ENCODE measurements around the gene FBP1.
A peak's percentile ranks its signal among the peaks of the same experiment; 100 is the strongest.
"Not testable (repeated sequence)": the region's sequence is repeated elsewhere in the genome, so short reads cannot be mapped to it uniquely, and the experiment has no call there.

The FBP1 gene

DNA sequence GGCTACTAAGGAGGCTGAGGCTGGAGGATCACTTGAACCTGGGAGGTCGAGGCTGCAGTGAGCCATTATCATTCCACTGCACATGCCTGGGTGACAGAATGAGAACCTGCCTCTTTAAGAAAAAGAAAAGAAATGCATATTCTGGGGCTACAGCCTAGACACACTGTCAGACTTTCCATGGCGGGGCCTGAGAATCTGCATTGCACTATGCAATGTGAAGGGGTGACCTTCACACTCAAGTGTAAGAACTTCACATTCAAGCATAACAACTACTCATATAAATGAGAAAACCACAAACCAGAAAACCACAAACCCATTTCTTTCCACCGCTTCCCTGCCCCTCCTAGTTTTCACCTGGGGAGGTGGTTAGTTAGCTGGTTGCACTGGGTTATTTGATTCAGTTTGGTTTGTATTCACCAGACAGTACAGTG is 27.7 kb downstream of the FBP1 start:
- peak; percentile 1 for DNase-seq

DNA sequence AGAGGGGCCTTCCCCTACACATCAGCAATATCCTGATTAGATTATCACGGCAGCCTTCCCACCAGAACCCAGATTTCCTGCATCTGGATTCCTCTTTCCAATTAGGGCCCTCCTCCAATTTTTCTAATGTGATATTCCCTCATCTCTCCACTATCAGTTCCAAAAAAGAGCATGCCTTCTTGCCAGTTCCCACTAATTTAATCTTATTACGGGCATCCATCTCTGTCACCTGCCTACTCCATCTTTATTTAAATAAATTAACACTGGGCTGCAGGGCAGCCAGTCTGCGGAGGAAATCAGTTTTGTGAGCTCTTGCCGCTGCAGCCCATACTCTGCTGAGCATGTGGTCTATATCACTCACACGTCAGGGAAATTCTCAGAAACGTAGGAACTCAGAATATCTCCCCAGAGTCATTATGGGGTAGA is 29.1 kb downstream of the FBP1 start:
- DNase-seq = no peak

DNA sequence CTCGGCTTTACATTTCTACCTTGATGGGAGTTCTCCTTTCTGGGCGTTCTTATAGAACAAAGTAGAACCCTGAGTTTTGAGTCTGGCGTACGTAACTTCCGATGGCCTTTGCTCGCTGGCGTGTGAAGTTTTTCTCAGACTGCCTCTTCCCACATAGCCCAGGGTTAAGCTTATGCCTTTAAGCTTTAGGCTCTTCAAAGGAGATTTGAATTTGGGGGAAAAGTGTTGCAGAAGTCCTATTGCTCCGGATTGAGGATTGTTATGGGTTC is 32.0 kb downstream of the FBP1 start:
- DNase-seq = no peak

DNA sequence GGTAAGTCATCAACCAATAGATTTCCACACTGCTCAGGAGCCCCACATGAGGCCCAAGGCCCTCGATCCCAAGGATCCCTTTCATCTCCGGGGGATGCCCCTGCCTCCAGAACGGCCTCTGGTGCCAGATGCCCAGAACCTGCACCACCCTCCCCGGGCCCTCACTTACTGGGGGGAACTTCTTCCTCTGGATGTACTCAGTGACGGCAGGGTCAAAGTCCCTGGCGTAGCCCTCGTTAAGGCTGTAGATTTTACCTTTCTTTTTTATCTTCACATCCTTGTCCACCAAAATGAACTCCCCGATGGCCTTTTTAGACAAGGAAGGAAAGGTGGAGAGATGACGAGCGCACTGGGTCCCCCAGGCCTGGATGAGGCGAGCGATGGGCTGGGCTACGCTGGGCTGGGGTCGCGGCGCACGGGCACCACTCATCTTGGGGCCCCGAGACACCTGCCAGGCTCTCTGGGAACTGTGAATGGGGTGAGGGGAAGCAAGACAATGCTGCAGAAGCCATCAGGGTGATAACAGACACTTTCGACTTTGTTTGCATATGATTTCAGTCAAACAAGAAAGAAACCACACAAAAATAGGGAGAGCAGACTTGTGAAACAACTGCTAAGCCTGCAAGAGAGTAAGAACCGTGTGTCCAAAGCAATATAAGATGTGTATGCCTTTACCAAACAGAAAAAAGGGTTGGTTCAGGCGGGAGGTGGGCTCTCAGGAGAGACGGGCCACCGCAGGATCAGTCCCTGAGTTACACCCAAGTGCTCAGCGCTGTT is 32.5 kb downstream of the FBP1 start:
- no peak for DNase-seq

DNA sequence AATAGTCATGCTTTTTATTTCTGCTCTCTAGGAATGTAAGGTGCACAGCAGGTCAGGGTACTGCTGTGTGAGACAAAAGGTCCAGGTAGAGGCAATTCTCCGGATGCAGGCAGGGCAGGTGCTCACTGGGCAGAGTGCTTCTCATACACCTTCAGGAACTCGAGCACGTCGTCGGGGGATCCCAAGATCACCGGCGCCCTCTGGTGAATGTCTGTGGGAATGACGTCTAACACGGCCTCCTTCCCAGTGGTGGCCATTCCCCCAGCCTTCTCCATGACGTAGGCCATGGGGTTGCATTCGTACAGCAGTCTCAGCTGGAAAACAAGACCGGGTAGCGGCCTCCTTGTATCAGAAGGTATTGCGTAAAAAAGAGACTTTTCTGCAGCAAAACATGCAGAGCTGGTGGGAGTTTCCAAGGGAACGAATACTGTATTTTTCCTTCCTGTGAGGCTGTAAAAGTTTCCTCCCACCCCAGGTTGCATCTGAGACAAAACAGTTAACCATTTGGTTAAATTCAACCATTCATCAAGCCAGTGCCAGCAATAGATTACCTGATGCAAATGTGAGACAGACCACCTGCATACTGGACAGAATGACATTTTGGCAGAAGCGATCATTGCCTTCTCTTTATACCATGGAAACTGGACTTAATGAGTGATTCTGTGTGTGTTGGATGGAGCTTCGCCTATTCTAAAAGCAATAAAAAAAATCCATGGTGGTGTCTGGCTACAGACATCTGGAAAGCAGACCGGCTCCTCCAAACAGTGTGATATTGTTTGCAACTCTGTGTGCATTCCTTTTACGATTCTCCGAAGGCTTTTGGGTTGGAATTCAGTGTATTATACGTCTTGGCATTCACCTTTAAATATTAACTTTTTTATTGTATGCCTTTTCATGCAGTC is 35.8 kb downstream of the FBP1 start:
- DNase-seq = peak; percentile 63

DNA sequence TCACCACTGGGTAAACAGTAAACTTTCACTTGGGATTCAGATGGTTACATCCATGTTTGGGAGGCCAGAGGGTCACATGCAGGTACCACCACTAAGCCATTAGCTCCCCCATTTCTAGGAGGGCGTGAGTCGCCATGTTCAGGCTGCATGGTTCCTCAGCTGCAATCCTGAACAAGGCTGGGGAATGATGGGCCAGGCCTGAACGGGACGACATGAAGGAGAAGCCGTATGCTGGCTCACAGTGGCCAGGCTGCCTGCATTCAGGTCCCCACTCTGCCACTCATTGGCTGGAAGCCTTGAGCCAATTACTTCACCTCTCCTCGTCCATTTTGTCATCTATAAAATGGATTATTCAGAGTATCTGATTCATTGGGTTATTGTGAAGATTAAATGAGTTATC is 36.7 kb downstream of the FBP1 start:
- no peak for DNase-seq

DNA sequence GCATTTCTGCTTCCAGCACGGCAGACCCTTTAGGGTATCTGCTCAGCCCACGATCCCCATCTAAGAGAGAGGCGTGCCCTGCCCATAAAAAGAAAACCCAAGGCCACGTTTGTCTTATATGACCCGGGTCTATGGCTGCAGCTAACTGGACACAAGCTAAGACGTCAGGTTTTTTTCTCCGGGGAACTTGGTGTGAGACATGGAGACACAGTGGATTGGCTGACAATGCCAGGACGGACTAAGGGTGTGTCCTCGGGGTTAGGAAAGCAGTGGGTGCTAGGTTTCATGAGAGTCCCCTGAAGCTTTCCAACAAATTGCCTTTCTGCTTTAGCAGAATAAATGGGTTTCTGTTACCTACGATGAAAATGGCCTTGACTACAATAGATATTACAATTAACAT is 38.6 kb downstream of the FBP1 start:
- no peak for DNase-seq

DNA sequence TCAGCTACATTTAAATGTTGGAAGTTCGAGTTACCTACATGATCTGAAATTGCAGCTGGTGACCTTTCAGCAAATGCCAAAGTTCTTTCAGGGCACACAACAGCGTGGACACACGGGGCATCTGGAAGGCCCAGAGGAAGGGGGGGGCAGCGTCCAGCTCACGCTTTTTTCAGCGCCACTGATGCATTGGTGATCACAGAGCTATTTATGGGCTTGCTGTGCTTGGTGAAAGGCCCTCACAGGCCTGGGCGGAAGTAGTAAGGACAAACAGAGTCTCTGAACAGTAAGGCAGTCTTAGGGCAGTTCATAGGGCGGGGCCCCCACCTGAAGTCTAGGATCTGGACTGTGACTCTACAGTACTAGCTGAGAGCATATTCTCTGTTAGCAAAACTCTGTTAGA is 39.1 kb downstream of the FBP1 start:
- no peak for DNase-seq

DNA sequence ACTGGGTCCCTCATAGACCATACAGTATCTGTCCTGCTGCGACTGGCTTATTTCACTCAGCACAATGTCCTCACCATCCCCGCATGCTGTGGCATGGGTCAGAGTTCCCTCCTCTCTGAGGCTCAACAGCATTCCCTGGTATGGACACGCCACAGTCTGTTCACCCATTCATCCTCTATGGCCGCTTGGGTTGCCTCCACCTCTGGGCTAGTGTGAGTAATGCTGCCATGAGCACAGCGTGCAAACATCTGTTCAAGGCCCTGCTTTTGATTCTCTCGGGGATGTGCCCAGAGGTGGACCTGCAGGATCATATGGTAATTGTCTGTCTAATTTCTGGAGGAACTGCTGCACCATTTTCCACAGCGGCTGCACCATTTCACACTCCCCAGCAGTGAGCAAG is 40.2 kb downstream of the FBP1 start:
- no peak for DNase-seq

DNA sequence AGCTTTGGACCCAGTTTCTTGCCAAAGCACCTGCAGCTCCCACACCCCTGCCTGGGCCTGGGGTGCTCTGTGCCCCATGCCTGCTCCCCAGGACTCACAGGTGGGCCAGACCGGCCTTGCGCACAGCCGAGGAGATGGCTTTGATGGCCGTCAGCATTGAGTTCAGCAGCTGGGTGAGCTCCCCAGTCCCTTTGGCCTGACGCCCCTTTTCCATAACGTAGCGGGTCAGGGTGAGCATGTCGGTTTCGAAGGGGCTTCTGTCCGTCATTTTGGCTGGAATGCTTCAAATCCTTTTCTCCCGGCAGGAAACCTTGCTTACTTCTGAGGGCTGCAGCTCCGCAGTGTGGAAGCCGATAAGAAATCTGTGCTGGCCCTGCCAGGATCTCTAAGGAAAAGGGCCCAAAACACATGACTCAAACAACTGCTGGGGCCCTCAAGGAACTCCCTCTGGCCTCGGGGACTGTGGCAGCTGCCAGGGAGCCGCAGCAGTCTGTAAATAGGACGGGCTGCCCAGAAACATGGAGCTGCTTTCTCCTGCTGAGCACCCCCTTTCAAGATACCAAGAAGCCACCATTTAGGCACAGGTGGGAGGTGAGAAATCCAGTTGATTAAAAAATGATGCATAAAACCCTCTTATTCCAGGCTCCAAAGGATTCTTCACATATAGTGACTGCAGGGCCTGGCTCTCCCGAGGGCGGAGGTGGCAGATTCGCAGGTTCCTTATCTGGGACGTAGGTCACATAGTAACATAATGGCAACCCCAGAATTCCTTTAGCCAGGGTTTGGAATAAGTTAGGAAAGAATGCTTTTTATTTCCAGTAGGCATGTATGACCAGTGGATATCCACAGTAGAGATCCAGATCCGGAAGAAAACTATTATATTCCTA is 45.6 kb downstream of the FBP1 start, which contains the start of gene FBP2:
Gene FBP2 (minus strand): TSS at position 366 of the 887 bp plus-strand sequence. CDS start 98 bp downstream, at position 268.
- DNase-seq = no peak

DNA sequence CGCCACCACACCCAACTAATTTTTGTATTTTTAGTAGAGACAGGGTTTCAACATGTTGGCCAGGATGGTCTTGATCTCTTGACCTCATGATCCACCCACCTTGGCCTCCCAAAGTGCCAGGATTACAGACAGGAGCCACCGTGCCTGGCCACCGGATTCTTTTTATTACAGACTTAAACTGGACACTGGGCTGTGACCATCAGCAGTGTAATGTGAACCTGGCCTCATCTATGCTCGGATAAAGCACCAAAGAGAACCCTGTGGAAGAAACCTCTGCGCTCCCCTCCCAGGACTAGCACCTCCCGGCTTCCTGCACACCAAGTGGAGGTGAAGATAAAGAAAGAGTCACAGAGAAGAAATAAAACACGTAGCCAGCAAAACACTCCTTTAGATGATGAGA is 46.6 kb downstream of the FBP1 start:
- not testable (repeated sequence) for DNase-seq

DNA sequence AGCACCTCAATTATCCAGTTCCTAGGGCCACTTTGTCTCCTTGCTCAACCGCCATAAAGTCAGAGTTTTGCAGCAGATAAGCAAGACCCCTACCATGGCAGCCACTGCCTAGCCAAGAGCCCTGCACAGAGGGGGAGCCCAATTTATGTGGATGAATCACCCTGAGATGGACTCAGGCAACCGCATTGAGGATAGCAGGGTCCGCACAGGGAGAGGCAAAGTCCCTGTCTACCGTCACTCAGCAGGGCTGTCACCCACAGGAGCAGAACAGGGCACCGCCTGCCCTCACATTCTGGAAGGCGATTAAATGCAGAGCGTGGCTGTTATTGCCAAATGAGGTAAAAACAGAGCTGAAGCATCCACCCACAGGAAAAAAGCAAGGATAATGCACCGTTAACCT is 47.4 kb downstream of the FBP1 start:
- DNase-seq = no peak

DNA sequence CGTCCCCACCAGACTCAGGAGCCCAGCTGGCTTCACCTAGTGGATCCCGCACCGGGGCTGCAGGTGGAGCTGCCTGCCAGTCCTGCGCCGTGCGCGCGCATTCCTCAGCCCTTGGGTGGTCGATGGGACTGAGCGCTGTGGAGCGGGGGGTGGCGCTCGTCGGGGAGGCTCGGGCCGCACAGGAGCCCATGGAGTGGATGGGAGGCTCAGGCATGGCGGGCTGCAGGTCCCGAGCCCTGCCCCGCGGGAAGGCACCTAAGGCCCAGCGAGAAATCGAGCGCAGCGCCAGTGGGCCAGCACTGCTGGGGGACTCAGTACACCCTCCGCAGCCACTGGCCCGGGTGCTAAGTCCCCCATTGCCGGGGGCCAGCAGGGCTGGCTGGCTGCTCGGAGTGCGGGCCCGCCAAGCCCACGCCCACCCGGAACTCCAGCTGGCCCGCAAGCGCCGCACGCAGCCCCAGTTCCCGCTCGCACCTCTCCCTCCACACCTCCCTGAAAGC is 48.2 kb downstream of the FBP1 start:
- DNase-seq = not testable (repeated sequence)

DNA sequence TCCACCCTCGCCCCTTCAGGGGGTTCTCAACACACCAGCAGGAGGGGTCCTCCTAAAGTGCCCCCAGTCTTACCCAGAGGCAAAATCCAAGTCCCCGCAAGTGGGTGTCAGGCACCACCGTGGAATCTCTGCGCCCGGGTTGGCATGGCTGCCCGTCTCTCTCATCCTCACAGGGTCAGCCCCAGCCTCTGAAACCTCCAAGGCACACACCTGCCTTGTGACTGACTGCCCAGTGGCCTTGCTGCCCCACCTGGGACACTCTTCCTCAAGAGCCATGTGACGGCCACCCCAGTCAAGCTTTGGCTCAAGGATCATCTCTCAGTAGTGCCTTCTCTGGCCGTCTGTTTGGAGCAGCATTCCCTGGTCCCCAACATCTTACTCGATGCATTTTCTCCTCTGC is 50.6 kb downstream of the FBP1 start:
- DNase-seq = no peak

DNA sequence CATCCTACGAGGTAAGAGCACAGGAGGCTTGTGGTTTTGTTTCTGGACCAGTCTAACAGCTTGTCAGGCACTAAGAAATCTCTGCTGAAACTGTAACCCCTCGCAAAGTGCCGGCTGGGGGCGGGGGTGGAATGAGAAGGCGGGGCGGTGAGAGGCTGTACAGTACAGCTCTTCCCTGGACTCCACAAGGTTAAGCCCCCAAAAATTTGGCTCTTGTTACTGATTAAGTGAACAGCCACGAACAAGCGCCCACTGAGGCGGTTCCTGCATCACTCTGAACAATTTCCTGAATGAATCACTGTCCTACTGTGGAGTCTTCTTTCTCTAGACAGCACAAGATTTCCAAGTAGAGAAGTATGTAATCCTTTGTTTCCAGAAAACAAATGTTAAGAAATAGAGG is 52.5 kb downstream of the FBP1 start:
- DNase-seq = no peak

DNA sequence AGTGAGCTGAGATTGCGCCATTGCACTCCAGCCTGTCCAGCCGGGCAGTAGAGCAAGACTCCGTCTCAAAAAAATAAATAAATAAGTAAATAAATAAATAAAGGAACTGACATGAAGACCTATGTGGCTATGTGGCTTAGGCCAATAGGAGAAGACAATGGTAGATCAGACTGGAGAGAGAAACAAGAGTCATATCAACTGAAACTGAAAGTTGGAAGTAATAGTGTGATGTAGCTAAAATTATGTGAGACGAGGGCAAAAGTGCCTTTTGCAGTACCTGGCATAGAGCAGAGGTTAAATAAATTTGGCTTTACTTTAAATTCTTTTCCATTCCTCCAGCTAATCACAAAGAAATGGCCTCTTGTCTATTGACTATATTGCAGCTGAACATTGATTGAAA is 53.0 kb downstream of the FBP1 start:
- DNase-seq = peak; percentile 1

DNA sequence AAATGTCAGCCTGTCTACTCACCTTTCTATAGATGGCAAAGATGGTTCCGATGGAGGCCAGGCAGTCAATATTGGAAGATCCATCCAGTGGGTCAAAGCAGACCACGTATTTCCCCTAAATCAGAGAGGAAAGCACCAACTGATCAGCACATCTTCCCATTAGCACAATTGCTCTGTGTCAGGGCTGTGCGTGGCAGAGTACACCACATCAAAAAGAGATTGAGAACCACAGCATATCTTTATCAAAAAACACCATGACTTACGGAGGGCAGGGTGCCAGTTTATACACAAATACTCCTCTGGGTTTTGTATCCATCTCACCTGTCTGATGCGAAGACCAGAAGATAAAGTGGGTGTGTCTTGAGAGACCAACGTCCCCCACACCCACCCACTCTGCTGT is 54.8 kb downstream of the FBP1 start:
- DNase-seq = peak; percentile 39

DNA sequence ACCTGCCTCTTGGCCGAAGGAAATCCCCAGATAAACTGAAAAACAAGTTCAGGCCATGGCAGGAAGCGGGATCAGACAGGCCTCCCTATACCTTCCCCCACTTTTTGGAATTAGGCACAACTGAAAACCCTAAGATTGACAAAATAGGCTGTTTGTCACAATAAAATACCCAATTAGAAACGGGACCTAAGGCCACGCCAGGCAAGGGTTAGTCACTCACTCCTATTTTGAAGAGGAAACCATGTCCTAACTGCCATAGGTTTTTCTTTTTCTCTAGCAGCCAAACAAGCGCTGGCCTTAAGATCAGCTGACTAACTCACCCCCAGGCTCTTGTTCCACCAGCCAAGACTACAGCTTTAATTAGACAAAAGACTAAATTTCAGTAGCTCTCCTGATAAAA is 57.6 kb downstream of the FBP1 start:
- no peak for DNase-seq

DNA sequence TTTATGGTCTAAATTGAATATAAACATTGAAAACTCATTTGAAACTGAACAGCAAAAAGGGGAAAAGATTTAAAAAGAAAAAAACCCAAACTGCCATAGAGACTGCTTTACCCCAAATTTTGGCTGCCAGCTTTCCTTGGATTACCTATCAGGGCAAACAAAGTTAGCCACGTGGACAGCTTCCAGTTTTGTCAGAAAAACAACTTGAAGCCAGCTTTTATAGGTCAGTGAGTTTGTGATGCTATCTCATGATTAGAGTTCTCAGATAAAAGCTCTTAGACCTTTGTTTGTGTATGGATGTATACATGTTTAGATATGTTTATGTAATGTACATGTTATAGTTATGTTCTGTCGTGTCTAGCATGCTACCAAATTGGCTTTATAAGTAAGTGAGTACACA is 61.7 kb downstream of the FBP1 start:
- DNase-seq = no peak

DNA sequence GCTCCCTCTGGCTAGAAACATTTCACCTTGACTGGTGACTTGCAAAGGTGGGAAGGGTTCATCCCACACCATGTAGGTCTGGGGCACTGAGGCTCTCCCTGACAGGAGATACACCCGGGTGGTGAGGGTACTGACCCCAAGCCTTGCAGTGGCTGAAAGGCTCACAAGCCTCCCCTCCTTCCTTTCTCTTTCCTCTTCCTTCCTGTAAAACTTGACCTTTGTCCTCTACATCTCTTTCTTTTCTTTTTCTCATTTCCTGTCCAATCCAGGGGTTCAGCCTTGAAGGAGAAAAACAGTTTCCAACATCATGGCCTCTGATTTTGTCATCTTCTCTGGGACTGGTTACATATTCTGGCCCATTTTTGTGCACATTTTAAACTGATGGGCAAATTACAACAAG is 62.3 kb downstream of the FBP1 start:
- no peak for DNase-seq

DNA sequence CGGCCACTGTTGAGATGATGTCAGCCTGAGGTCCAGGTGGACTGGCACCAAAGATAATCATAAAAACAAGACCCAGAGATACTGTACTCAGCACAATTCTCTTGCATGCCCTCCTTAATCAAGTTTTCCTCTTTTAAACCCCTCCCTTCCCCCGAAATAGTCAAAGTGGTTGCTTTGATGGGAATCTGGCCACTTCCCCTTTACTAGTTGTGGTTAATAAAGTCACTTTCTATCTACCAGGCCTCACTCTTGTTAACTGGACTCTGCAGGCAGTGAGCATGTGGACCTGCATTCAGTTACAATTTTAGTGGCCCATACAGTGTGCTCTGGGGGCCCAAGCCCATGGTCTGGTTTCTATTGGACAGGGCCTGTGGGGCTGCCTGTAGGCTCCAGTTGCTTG is 63.2 kb downstream of the FBP1 start:
- DNase-seq = no peak

DNA sequence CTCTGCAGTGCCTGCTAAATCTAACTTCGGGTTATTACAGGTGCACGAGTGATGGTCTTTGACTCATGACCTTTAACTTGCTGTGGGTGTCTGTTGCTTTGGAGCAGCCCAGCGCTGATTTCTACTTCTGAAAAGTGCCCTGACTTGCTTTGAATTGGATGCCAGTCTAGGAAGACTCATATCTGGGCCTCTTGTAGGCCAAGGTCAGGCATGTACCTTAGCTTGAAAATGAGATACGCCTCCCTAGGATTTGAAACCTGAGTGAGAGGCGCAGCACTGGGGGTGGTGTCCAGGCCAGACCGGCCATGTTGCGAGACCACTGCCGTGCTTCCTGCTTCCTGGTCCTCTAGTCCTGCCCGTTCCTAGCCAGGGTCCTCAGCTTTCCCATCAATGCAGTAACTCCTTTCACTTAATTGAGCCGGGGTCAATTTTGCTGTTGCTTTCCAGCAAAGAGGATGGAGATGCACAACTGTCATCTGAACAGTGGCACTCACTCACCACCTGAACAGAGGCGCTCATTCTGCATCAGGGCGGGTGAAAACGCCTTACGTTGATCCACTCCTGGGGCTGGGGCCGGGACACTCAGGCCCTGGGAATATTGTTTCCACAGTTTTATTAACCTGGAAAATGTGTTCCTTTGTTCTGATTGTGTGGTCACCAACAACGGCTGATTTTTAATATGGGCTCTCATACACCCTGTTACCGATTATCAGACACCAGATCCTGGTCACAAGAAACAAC is 70.2 kb downstream of the FBP1 start:
- no peak for DNase-seq

Measured in CD4-positive, alpha-beta T cell treated with Interleukin-17A for 1 hour (primary cell).